T-cell (primary cell): ENCODE measurements around the gene TMED3. TPM values are rescaled to one million over a fixed set of nuclear protein-coding genes. Genes with fewer than 3 reads are reported as not detected.

Experiments used
- ATAC-seq, 4 experiments: fragments of 200-7000 bp in 3 of 4; fragments of 150-1000 bp in 1 of 4; cut with Tn5 transposase; replicated peaks in 1 of 4; 1 replicate in 3 of 4; 2 replicates in 1 of 4; pipeline ENCODE4 v1.10.0; 2021; ENCODE audit warnings: moderate library complexity in 3 of 4, mild to moderate bottlenecking in 2 of 4, moderate number of reproducible peaks in 1 of 4
- CTCF ChIA-PET, 2 donors: fragments of 300-600 bp; sonication (Branson Sonifier 250); formaldehyde crosslinking; loops; one replicate each; lab custom pipeline; 2022; ENCODE audit warnings: antibody characterized with exemption in 2 of 2; lab: Charles Lee
- POLR2A ChIA-PET, 2 donors: fragments of 300-600 bp; sonication (Branson Sonifier 250); formaldehyde crosslinking; loops; one replicate each; lab custom pipeline; 2022; ENCODE audit warnings: antibody characterized with exemption in 2 of 2; lab: Charles Lee
- DNase-seq, 35 experiments: peaks; one replicate each; pipeline versions ENCODE4 v3.0.0 to v3.0.0-alpha.2; 2013 to 2023
- H3K27ac ChIP-seq: one replicate; pipeline ENCODE4 v1.5.1; 2013; ENCODE audit warnings: low read length
- H3K27me3 ChIP-seq, 2 experiments: replicated peaks in 1 of 2; 1 replicate in 1 of 2; 2 replicates in 1 of 2; pipeline versions ENCODE4 v1.6.1 to v1.7.0; 2013; ENCODE audit warnings: low read length in 1 of 2, mixed read lengths in 1 of 2; ENCODE audit not compliant: control insufficient read depth in 2 of 2, insufficient read depth in 2 of 2; ENCODE audit errors: extremely low read depth in 1 of 2
- H3K36me3 ChIP-seq, 2 donors: 1 replicate in 1 of 2; 2 replicates in 1 of 2; pipeline versions ENCODE4 v1.6.1 to v1.7.0; 2013; ENCODE audit warnings: low read length in 1 of 2; ENCODE audit not compliant: control insufficient read depth in 2 of 2, insufficient read depth in 1 of 2; ENCODE audit errors: extremely low read depth in 1 of 2
- H3K4me1 ChIP-seq, 2 experiments: 1 replicate in 1 of 2; 2 replicates in 1 of 2; pipeline versions ENCODE4 v1.6.1 to v1.7.0; 2013; ENCODE audit warnings: low read length in 2 of 2, mixed read lengths in 1 of 2; ENCODE audit not compliant: insufficient read depth in 2 of 2, control insufficient read depth in 1 of 2; ENCODE audit errors: extremely low read depth in 1 of 2
- H3K4me3 ChIP-seq, 2 donors: 1 replicate in 1 of 2; 2 replicates in 1 of 2; pipeline versions ENCODE4 v1.5.1 to v1.7.0; 2013; ENCODE audit warnings: mild to moderate bottlenecking in 2 of 2, low read length in 1 of 2, moderate library complexity in 1 of 2; ENCODE audit not compliant: control insufficient read depth in 1 of 2; ENCODE audit errors: extremely low read depth in 1 of 2
- H3K9me3 ChIP-seq: 2 replicates; pipeline ENCODE4 v1.7.0; 2013
- H3K27ac Mint-ChIP-seq, 2 donors: one replicate each; pipeline ENCODE4 v1.8.0; 2020 to 2021; ENCODE audit warnings: mild to moderate bottlenecking in 2 of 2, mixed read lengths in 2 of 2
- H3K27me3 Mint-ChIP-seq, 2 donors: one replicate each; pipeline ENCODE4 v1.8.0; 2021 to 2022; ENCODE audit warnings: mixed read lengths in 2 of 2
- H3K36me3 Mint-ChIP-seq: one replicate; pipeline ENCODE4 v1.8.0; 2021; ENCODE audit warnings: mixed read lengths
- H3K4me1 Mint-ChIP-seq, 3 donors: one replicate each; pipeline ENCODE4 v1.8.0; 2020 to 2022; ENCODE audit warnings: mixed read lengths in 3 of 3, mild to moderate bottlenecking in 1 of 3
- H3K4me3 Mint-ChIP-seq, 3 donors: one replicate each; pipeline ENCODE4 v1.8.0; 2020 to 2022; ENCODE audit warnings: mild to moderate bottlenecking in 3 of 3, mixed read lengths in 3 of 3, moderate library complexity in 3 of 3
- H3K9me3 Mint-ChIP-seq, 3 donors: one replicate each; pipeline ENCODE4 v1.8.0; 2020 to 2022; ENCODE audit warnings: mixed read lengths in 3 of 3
- WGBS: methylation state at CpG from one replicate; pipeline ENCODE4 v1.1.5; 2013; ENCODE audit warnings: missing lambda C conversion rate; ENCODE audit not compliant: insufficient coverage; 5-methylcytosine and 5-hydroxymethylcytosine counted together
- total RNA-seq, 35 experiments: library from RNA in 6 of 35; stranded (reverse) in 6 of 35; fragments of 120-200 nt in 1 of 35; gene quantifications; one replicate each; pipeline versions ENCODE4 v1.2.1 to v1.2.4 and lab custom pipeline; 2013 to 2026

TMED3 gene
- total RNA-seq, 5 donors from 2014 or later (not counting 1 experiment from before 2014, with no cell fraction given): 20.3 to 27.5 (median 23.8) TPM

GRCh38 chr15:79341396-79341795, 30.5 kb downstream of the TMED3 start:
- H3K9me3 ChIP-seq: no peaks in the 10 kb centered on the region
- H3K9me3 Mint-ChIP-seq: no peaks in the 10 kb centered on the region
- ATAC-seq (no peak), DNase-seq (no peak)
- H3K27ac ChIP-seq: no peak overlapping the region
- H3K27me3 ChIP-seq: no peaks in the 10 kb centered on the region
- H3K4me3 Mint-ChIP-seq: no peak overlapping the region
- H3K4me1 ChIP-seq: peaks cover 0 to 3% of the 10 kb centered on the region in 2 experiments
- H3K4me1 Mint-ChIP-seq: peaks cover 0 to 2% (median 0%) of the 10 kb centered on the region in 3 donors
- peaks cover 8% of the 10 kb centered on the region for H3K36me3 Mint-ChIP-seq
- H3K27ac Mint-ChIP-seq: no peak overlapping the region
- WGBS: 90% methylated on average over 6 of the region's 9 CpGs
- no peaks in the 10 kb centered on the region for H3K36me3 ChIP-seq
- ChIA-PET CTCF (interaction anchor here (0.6 to 0.9 kb wide), 2 partner anchors 14 to 719 kb away, joined by 3 to 9 read pairs; no protein-coding TSS in a partner anchor), POLR2A (no interaction called here)
- no peaks in the 10 kb centered on the region for H3K27me3 Mint-ChIP-seq
- H3K4me3 ChIP-seq: no peak overlapping the region

- no peaks in the 10 kb centered on the region for H3K27me3 Mint-ChIP-seq
- ChIA-PET CTCF (no interaction called here), POLR2A (no interaction called here)
- H3K27ac Mint-ChIP-seq: no peak overlapping the region
- H3K4me3 Mint-ChIP-seq: no peak overlapping the region
- Histone ChIP-seq H3K36me3 (no peaks in the 10 kb centered on the region), H3K4me3 (no peak overlapping the region), H3K4me1 (no peaks in the 10 kb centered on the region), H3K9me3 (no peaks in the 10 kb centered on the region), H3K27ac (no peak overlapping the region), H3K27me3 (no peaks in the 10 kb centered on the region)
- WGBS: 96% methylated on average over 4 of the region's 4 CpGs
- ATAC-seq (no peak), DNase-seq (no peak)
- H3K36me3 Mint-ChIP-seq: peaks cover 23% of the 10 kb centered on the region
- H3K9me3 Mint-ChIP-seq: no peaks in the 10 kb centered on the region
- no peaks in the 10 kb centered on the region for H3K4me1 Mint-ChIP-seq
Observed at GRCh38 chr15:79349525-79349924, 38.6 kb downstream of the TMED3 start.

DNA sequence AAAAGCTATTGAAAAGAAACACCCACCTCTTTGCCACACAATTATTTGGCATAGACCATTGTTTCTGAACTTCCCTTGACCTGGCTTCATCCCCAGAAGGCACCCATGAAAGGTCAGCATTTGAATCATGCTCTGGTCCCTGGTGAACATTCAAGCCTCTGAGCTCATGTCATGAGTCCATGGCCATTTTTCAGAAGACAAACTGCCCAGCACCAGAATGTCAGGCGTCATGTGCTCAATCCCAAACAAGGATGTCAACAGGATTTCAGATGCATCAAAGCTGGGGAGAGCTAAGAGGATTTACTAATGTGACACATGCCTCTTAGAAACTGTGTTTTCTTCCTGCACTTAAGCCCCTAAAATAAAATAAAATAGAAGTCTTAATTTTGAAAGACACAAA, 41.3 kb downstream of the TMED3 start:
- no peak overlapping the region for H3K27ac Mint-ChIP-seq
- Histone ChIP-seq H3K4me3 (no peak overlapping the region), H3K27me3 (no peaks in the 10 kb centered on the region), H3K36me3 (no peaks in the 10 kb centered on the region), H3K4me1 (no peaks in the 10 kb centered on the region), H3K27ac (no peak overlapping the region), H3K9me3 (no peaks in the 10 kb centered on the region)
- H3K4me1 Mint-ChIP-seq: no peaks in the 10 kb centered on the region
- ChIA-PET POLR2A (no interaction called here), CTCF (no interaction called here)
- peaks cover 11% of the 10 kb centered on the region for H3K36me3 Mint-ChIP-seq
- ATAC-seq: no peak
- no CpG with 5 or more reads among the region's 1 CpG for WGBS
- no peaks in the 10 kb centered on the region for H3K27me3 Mint-ChIP-seq
- H3K9me3 Mint-ChIP-seq: no peaks in the 10 kb centered on the region
- DNase-seq: no peak
- H3K4me3 Mint-ChIP-seq: no peak overlapping the region

GRCh38 chr15:79357566-79357965, 46.7 kb downstream of the TMED3 start:
- whole genome bisulfite sequencing: 95% methylated on average over 3 of the region's 3 CpGs
- Mint-ChIP-seq H3K4me3 (no peak overlapping the region), H3K27me3 (no peaks in the 10 kb centered on the region), H3K27ac (no peak overlapping the region), H3K36me3 (peaks cover 10% of the 10 kb centered on the region), H3K9me3 (peaks cover 0 to 1% (median 0%) of the 10 kb centered on the region in 3 donors), H3K4me1 (no peaks in the 10 kb centered on the region)
- CTCF ChIA-PET: no interaction called here
- H3K9me3 ChIP-seq: no peaks in the 10 kb centered on the region
- POLR2A ChIA-PET: no interaction called here
- H3K27me3 ChIP-seq: no peaks in the 10 kb centered on the region
- DNase-seq: no peak
- ATAC-seq: no peak
- H3K36me3 ChIP-seq: no peaks in the 10 kb centered on the region
- no peaks in the 10 kb centered on the region for H3K4me1 ChIP-seq
- no peak overlapping the region for H3K4me3 ChIP-seq
- H3K27ac ChIP-seq: no peak overlapping the region

GRCh38 chr15:79358069-79358468, 47.2 kb downstream of the TMED3 start:
- Histone ChIP-seq H3K4me1 (no peaks in the 10 kb centered on the region), H3K4me3 (no peak overlapping the region), H3K27ac (no peak overlapping the region), H3K9me3 (no peaks in the 10 kb centered on the region), H3K27me3 (no peaks in the 10 kb centered on the region), H3K36me3 (no peaks in the 10 kb centered on the region)
- peaks cover 0 to 4% (median 0%) of the 10 kb centered on the region in 3 donors for H3K9me3 Mint-ChIP-seq
- ATAC-seq (no peak), DNase-seq (no peak)
- WGBS: 90% methylated on average over 3 of the region's 3 CpGs
- ChIA-PET POLR2A (no interaction called here), CTCF (no interaction called here)
- no peak overlapping the region for H3K27ac Mint-ChIP-seq
- no peak overlapping the region for H3K4me3 Mint-ChIP-seq
- H3K4me1 Mint-ChIP-seq: no peaks in the 10 kb centered on the region
- H3K36me3 Mint-ChIP-seq: peaks cover 13% of the 10 kb centered on the region
- H3K27me3 Mint-ChIP-seq: no peaks in the 10 kb centered on the region

- ChIA-PET POLR2A (no interaction called here), CTCF (no interaction called here)
- H3K4me1 Mint-ChIP-seq: no peaks in the 10 kb centered on the region
- Histone ChIP-seq H3K27ac (no peak overlapping the region), H3K9me3 (no peaks in the 10 kb centered on the region), H3K4me1 (no peaks in the 10 kb centered on the region), H3K4me3 (no peak overlapping the region), H3K27me3 (no peaks in the 10 kb centered on the region), H3K36me3 (no peaks in the 10 kb centered on the region)
- H3K9me3 Mint-ChIP-seq: peaks cover 0 to 4% (median 0%) of the 10 kb centered on the region in 3 donors
- H3K27me3 Mint-ChIP-seq: no peaks in the 10 kb centered on the region
- ATAC-seq (no peak), DNase-seq (no peak)
- H3K36me3 Mint-ChIP-seq: peaks cover 7% of the 10 kb centered on the region
- no peak overlapping the region for H3K4me3 Mint-ChIP-seq
- 78% methylated on average over 1 of the region's 9 CpGs for WGBS
- no peak overlapping the region for H3K27ac Mint-ChIP-seq
Observed at GRCh38 chr15:79364571-79365240, 53.8 kb downstream of the TMED3 start.
